ENCODE data around the gene CFAP99.

Gene CFAP99

GRCh38 chr4:2393353-2394270 is 25.1 kb upstream of the CFAP99 start:
- no peak for DNase-seq

GRCh38 chr4:2394528-2394927 is 24.2 kb upstream of the CFAP99 start:
- no peak for DNase-seq

- no peak for DNase-seq
Observed at GRCh38 chr4:2395038-2395437, 23.7 kb upstream of the CFAP99 start.

GRCh38 chr4:2395584-2395983 is 23.2 kb upstream of the CFAP99 start:
- no peak for DNase-seq

- no peak for DNase-seq
Observed at GRCh38 chr4:2396781-2397368, 21.9 kb upstream of the CFAP99 start.

- DNase-seq = no peak
Observed at GRCh38 chr4:2397596-2398379, 21.0 kb upstream of the CFAP99 start.

GRCh38 chr4:2399216-2399615 is 19.5 kb upstream of the CFAP99 start:
- DNase-seq = no peak

- no peak for DNase-seq
Observed at GRCh38 chr4:2399631-2400190, 19.0 kb upstream of the CFAP99 start.

- no peak for DNase-seq
Observed at GRCh38 chr4:2400841-2401609, 17.7 kb upstream of the CFAP99 start.

GRCh38 chr4:2401610-2401983 is 17.2 kb upstream of the CFAP99 start:
- DNase-seq = no peak

- no peak for DNase-seq
Observed at GRCh38 chr4:2402048-2402842, 16.5 kb upstream of the CFAP99 start.

GRCh38 chr4:2402941-2403340 is 15.8 kb upstream of the CFAP99 start:
- DNase-seq = no peak

- DNase-seq = no peak
Observed at GRCh38 chr4:2406406-2406805, 12.3 kb upstream of the CFAP99 start.

GRCh38 chr4:2406920-2407319 is 11.8 kb upstream of the CFAP99 start:
- DNase-seq = no peak

- no peak for DNase-seq
Observed at GRCh38 chr4:2407991-2408342, 10.8 kb upstream of the CFAP99 start.

- no peak for DNase-seq
Observed at GRCh38 chr4:2408401-2408958, 10.3 kb upstream of the CFAP99 start.

- no peak for DNase-seq
Observed at GRCh38 chr4:2408976-2409375, 9.8 kb upstream of the CFAP99 start.

GRCh38 chr4:2409381-2409783 is 9.4 kb upstream of the CFAP99 start:
- no peak for DNase-seq

- no peak for DNase-seq
Observed at GRCh38 chr4:2411786-2412510, 6.8 kb upstream of the CFAP99 start.

- no peak for DNase-seq
Observed at GRCh38 chr4:2412534-2412884, 6.2 kb upstream of the CFAP99 start.
